NCI-H1436 (cell line): ENCODE results near the gene KRTAP4-6.
"Not testable (repeated sequence)": the region's sequence is repeated elsewhere in the genome, so short reads cannot be mapped to it uniquely, and the experiment has no call there.

Experiments
- DNase-seq: peaks from one replicate; lab custom pipeline; 2025; lab: John Stamatoyannopoulos, UW

Gene KRTAP4-6

GRCh38 chr17:41140360-41141131 lies at the start of gene KRTAP4-6:
Gene KRTAP4-6, minus strand, starts transcription at chr17:41140544. Its CDS starts 57 bp downstream, at chr17:41140487.
- DNase-seq = no peak

DNA sequence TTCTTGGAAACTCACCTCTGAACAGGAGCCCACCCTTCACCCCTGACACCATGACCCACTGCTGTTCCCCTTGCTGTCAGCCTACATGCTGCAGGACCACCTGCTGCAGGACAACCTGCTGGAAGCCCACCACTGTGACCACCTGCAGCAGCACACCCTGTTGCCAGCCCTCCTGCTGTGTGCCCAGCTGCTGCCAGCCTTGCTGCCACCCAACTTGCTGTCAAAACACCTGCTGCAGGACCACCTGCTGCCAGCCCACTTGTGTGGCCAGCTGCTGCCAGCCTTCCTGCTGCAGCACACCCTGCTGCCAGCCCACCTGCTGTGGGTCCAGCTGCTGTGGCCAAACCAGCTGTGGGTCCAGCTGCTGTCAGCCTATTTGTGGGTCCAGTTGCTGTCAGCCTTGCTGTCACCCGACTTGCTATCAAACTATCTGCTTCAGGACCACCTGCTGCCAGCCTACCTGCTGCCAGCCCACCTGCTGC lies 49.5 kb upstream of the KRTAP4-6 start, which contains the start of gene KRTAP9-1:
TSS of gene KRTAP9-1 (plus strand) at position 51 of the 482 bp plus-strand sequence. CDS start at position 51, 0 bp downstream.
- not testable (repeated sequence) for DNase-seq

- DNase-seq = no peak
Observed at GRCh38 chr17:41186872-41187271, 46.5 kb upstream of the KRTAP4-6 start.

- DNase-seq = no peak
Observed at GRCh38 chr17:41185001-41185400, 44.7 kb upstream of the KRTAP4-6 start.

DNA sequence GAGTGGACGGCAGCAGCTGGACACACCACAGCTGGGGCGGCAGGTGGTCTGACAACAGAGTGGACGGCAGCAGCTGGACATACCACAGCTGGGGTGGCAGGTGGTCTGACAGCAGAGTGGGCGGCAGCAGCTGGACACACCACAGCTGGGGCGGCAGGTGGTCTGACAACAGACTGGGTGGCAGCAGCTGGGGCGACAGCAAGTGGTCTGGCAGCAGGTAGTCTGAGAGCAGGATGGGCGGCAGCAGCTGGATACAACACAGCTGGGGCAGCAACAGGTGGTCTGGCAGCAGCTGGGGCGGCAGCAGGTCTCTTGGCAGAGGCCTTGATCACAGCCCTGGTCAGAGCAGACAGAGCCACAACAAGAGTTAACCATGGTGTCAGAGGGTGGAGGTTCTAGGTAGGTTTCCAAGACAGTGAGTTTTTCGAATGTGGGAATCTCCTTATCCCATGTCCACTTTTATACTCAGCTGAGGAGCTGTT lies 44.2 kb upstream of the KRTAP4-6 start, which contains the start of gene KRTAP4-1:
TSS of gene KRTAP4-1 (minus strand) at position 432 of the 482 bp plus-strand sequence. CDS start at position 375, 57 bp downstream.
- no peak for DNase-seq

DNA sequence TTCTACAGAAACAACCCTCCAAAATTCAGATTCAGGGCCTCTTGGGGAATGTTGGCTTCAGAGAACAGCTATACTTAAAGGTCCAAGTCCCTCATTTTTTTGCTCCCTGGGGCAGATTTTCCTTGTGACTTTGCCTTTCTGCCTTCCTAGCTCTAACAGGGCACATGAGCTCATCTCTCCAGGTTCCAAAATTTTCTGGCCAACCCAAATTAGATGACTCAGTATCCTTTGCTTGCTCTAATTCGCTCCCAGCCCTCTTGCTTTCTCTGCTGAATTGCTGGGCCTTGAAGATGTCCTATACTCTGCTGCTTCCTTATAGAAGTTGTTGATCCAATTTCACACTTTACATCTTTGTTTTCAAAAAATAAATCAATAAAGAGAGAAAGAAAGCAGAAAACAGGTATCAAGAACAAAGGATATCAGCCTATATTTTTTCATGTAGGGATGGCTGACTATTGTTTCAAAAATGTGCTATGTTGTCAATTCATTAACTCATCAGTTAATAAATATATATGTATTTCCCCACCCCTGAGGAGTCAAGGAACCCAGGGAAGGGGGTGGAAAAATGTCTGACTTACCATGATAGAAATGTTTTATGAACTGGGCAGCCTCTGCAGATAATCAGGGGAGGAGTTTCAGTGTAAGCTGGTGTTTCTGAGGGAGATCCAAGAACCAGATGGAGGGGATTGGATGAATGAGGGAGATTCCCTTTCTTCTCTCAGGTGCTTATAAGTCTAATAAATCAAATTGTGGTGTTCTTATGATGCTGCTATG lies 38.7 kb upstream of the KRTAP4-6 start:
- no peak for DNase-seq

- DNase-seq = no peak
Observed at GRCh38 chr17:41178341-41178740, 38.0 kb upstream of the KRTAP4-6 start.

- no peak for DNase-seq
Observed at GRCh38 chr17:41177727-41178271, 37.5 kb upstream of the KRTAP4-6 start, which contains the start of gene KRTAP4-2. Gene KRTAP4-2, minus strand, starts transcription at chr17:41178221. Its CDS starts 57 bp downstream, at chr17:41178164.

GRCh38 chr17:41176744-41177387 lies 36.5 kb upstream of the KRTAP4-6 start:
- no peak for DNase-seq

DNA sequence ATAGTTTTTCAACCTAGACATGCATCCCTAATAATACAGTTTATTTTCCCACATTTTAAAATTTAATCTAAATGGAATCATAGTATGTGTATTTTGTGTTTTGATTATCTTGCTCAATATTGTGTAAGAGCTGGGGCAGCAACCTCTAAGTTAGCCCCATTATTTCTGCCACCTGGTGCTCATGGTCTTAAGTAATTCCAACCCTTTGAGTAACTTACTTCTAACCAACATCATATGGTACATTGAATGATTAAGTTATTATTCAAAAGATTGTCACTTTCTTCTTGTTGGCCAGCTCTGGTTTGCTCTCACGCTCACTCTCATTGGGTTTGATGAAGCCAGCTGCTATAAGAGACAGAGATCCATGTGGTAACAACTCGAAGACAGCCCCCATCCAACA lies 31.5 kb upstream of the KRTAP4-6 start:
- no peak for DNase-seq

GRCh38 chr17:41168121-41168520 lies 27.8 kb upstream of the KRTAP4-6 start, which contains the start of gene KRTAP4-3:
Gene KRTAP4-3, minus strand, starts transcription at chr17:41168221. Its CDS starts 49 bp downstream, at chr17:41168172.
- DNase-seq = no peak

- no peak for DNase-seq
Observed at GRCh38 chr17:41167561-41167960, 27.2 kb upstream of the KRTAP4-6 start.

DNA sequence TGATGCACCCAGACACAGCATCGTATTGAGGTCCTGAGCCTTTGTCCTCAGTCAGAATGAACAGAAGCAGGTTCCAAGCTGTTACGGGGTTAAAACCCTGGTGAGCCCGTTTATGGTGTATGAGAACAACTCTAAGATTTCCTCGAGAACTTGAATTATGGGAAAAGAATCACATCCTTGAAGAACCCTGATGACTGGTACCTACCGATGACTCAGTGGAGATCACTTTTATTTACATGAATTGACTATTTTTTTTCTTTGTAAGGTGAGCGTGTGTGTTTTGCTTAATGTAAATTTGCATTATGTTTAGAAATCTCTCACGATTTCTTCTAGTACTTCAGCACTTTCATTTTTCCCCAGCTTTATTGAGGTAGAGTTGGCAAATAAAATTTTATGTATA lies 23.5 kb upstream of the KRTAP4-6 start:
- no peak for DNase-seq

GRCh38 chr17:41160648-41161047 lies 20.3 kb upstream of the KRTAP4-6 start, which contains the start of gene KRTAP4-4:
Gene KRTAP4-4, minus strand, starts transcription at chr17:41160748. Its CDS starts 57 bp downstream, at chr17:41160691.
- no peak for DNase-seq

DNA sequence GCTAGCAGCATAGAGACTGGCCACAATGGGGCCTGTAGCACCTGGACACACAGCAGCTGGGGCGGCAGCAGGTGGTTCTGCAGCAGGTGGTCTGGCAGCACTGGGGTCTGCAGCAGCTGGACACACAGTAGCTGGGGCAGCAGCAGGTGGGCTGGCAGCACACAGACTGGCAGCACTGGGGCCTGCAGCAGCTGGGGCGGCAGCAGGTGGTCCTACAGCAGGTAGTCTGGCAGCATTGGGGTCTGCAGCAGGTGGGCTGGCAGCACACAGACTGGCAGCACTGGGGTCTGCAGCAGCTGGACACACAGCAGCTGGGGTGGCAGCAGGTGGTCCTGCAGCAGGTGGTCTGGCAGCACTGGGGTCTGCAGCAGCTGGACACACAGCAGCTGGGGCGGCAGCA lies 19.8 kb upstream of the KRTAP4-6 start:
- not testable (repeated sequence) for DNase-seq

DNA sequence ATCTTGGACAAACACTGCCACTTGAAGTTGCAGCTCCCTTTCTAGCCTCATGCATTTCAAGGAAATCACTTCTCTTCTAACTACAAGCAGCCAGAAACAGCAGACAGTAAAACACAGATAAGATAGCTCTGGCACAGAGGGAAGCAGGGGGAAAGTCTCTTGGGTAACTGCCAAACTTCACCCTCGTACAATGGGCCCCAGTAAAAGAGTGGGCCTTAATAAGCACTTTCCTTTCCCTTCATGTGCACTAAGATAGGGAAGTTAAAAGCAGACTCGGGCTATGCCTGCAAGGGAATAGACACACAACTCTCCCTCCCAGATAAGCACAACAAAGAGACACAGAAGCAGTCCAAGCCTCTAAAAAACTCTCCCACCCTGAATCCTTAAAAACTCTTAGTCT lies 13.5 kb upstream of the KRTAP4-6 start:
- no peak for DNase-seq

DNA sequence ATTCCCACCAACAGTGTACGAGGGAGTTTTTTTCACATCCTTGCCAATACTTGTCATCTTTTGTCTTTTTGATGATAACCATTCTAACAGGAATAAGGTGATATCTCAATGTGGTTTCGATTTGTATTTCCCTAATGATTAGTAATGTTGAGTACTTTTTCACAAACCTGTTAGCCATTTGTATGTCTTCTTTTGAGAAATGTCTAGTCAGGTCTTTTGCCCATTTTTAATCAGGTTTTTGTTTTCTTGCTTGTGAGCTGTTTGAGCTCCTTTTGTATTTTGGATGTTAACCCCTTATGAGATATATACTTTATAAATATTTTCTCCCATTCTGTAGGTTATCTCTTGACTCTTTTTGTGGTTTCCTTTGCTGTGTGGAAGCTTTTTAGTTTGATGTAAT lies 11.2 kb upstream of the KRTAP4-6 start:
- DNase-seq = no peak

DNA sequence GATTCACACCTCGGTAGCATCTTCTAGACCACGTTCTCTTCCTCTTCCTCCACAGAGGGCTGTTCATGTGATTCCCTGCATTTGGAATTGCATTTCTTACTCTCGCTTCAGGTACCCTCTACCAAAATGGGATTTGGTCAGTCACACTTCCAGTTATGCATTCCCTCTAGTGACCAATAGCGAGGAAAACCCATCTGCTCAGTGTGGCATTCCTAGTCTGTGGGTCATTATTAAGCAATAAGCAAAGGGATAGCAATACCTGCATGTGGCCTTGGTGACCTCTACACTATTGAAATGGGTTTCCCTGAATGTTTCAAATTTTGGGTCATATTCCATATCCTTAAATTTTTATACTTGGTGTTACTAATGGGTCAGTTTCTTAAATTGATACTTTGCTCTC lies 9.7 kb upstream of the KRTAP4-6 start:
- DNase-seq = no peak

DNA sequence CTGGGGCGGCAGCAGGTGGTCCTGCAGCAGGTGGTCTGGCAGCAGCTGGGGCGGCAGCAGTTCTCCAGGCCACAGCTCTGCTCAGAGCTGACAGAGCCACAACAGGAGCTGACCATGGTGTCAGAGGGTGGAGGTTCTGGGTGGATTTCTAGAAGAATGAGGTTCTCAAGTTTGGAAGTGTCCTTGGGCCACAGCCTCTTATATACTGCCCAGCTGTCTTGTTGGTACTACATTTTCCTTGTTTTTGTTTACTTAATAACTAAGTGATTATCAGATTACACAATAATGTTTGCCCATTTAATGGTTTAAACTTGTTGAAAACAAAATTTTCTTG lies 9.3 kb upstream of the KRTAP4-6 start, which contains the start of gene KRTAP4-5:
TSS of gene KRTAP4-5 (minus strand) at position 174 of the 334 bp plus-strand sequence. CDS start at position 116, 58 bp downstream.
- DNase-seq = no peak

GRCh38 chr17:41148971-41149651 lies 8.8 kb upstream of the KRTAP4-6 start:
- DNase-seq = not testable (repeated sequence)
